HG02885 (cell line): ENCODE results near the gene IRF2BP1.
"Not testable (repeated sequence)": the region's sequence is repeated elsewhere in the genome, so short reads cannot be mapped to it uniquely, and the experiment has no call there.

Experiments
- ATAC-seq: cut with Tn5 transposase; IDR thresholded peaks from one replicate; pipeline ENCODE4 v1.9.1; 2021; ENCODE audit warnings: mild to moderate bottlenecking; ENCODE audit not compliant: unreplicated experiment, poor library complexity

The IRF2BP1 gene

GRCh38 chr19:45902651-45903625 lies 17.0 kb upstream of the IRF2BP1 start:
- ATAC-seq = peak; percentile 83

DNA sequence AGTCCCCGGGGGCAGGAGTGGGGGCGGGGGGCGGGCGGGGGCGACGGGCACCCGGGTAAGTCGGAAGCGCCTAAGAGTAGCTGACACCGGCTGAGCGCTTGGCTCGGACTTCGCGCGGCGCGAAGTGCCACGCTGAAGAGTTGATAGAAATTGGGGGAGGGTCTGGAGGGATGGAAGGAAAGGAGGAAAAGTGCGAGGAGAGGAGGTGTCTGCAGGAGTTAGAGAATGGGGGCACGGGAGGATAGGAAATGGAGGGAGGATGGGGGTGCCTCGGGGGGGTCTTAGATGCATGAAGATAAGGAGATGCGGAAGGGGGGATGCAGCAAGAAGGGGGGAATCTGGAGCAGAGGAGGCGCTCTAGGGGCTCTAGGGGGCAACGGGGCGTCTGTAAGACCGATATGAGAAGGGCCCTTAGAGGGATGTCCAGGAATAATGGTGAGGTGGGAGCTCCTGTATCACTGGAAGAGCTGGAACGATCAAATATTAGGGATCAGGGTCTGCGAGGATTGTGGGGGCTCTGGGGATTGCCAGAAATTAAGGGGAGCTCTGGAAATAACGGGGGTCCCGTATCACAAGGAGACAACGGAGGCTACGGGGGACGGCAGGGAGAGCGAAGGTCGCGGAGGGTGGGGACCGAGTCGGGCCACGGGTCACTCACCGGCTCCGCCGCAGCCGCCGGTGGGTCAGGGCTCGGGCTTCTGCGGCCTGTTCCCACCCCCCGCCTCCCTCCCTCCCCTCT lies 16.1 kb upstream of the IRF2BP1 start, which contains the start of gene MYPOP:
Gene MYPOP (minus strand): TSS at position 702 of the 739 bp plus-strand sequence. CDS start 840 bp downstream, outside the sequence.
- no peak for ATAC-seq

DNA sequence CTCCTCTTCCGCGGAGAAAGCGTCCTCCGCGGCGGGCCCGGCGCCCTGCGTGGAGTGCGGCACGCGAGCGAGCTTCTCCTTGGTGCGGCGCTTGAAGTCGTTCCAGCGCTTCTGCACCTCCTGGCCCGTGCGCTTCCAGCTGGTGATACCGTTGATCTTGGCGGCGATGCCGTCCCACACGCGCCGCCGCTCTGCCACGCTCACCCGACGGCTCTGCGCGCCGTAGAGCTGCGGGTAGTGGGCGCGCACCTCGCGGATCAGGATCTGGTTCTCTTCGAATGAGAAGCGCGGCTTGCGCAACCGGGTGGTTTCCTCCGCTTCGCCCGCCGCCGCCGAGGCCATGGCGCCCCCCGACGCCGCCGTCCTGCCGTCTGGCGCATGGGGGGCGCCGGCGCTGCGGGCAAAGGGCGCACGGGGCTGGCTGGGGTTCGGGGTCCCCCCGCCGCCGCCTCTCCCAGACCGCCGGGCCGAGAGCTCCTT lies 15.5 kb upstream of the IRF2BP1 start:
- no peak for ATAC-seq

- ATAC-seq = no peak
Observed at GRCh38 chr19:45900738-45901431, 14.9 kb upstream of the IRF2BP1 start.

DNA sequence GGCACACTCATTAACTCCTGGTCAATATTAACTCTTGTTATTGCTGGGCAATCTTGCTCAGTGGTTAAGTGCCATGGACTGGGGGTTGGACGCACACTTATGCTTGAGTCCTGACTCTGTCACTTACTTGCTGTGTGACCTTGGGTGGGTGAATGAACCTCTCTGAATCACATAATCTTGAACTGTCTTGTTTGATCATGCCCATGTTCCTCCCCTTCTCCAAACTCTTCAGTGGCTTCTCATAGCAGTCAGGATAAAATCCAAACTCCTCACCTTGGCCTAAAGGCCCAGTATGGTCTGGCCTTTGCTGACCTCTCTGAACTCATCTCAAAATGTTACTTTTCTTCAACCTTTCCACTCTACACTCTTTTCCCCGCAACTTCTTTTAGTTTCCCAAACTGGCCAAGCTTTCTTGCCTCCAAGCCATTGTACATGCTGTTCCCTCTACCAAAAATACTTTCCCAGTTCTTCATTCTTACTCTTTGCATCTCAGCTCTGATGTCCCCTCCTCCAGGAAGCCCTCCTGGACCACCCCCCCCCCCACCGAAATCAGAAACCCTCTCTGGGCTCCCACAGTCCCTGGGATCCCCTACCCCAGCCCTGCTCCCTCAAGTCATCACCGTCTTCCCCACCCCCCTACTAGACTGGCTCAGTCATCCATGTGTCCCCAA lies 14.1 kb upstream of the IRF2BP1 start:
- no peak for ATAC-seq

DNA sequence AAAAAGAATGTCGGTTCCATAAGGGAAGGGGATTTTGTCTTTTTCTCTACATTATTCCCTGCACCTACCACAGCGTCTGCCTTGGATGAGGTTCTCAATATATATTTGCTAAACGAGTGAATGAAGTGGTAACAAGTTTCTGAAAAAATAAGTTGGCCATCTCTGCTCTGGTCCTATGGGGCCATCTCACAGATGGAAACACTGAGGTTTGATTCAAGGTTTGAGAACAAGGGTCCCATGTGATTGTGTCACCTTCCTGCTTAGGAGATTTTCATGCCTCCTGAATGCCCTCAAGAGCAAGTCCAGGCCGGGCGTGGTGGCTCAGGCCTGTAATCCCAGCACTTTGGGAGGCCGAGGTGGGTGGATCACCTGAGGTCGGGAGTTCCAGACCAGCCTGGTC lies 13.3 kb upstream of the IRF2BP1 start:
- no peak for ATAC-seq

DNA sequence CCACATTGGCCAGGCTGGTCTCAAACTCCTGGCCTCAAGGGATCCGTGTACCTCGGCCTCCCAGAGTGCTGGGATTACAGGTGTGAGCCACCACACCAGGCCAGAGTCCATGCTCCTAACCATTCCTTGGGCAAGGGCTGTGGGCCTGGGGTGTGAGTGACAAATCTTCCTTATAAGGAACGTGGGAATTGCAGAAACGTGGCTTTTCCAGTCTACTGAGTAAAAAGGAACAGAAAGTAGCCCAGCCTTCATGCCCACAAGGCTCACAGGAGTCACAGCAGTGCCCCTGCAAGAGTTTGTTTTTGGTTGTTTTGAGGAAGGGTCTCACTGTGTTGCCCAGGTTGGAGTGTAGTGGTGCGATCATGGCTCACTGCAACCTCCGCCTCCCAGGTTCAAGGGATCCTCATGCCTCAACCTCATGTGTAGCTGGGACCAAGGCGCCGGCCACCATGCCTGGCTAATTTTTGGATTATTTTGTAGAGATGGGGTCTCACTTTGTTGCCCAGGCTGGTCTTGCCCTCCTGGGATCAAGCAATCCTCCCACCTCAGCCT lies 11.4 kb upstream of the IRF2BP1 start:
- no peak for ATAC-seq

DNA sequence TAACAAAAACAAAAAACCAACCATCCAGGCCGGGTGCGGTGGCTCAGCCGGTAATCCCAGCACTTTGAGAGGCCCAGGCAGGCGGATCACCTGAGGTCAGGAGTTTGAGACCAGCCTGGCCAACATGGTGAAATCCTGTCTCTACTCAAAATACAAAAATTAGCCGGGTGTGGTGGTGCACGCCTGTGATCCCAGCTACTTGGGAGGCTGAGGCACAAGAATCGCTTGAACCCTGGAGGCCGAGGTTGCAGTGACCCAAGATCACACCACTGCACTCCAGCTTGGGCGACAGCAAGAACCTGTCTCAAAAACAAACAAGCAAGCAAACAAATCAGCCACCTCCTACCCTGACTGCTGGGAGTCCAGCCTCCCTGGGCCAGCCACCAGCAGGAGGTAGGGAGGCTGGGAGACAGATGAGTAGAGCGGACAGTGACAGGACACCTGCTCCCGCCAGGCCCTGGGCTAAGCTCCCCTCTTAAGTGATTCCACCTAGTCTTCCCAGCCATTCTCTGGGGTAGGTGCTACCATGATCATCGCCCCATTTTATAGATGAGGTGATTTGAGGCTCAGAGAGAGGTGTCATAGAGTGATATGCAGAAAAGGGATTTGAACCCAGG lies 10.2 kb upstream of the IRF2BP1 start:
- ATAC-seq = not testable (repeated sequence)

DNA sequence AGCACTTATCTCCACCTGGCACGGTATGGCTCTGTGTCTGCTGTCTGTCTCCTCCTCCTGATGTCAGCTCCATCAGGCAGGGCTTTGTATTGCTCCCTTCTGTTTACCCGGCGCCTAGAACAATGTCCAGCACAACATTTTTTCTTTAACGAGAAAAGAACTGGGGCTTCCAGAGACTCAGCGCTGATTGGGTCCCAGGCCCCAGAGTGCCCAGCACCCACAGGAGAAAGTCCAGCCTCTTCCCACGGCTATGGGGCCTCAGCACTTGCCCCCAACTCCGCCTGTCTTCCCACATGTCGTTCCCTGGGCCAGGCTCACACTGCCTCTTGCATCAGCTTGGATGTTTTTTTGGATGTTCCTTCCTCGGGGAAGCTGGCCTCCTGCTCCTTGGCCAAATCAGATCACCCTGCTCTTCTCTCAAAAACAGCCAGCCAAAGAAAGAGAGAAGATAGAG lies 9.6 kb upstream of the IRF2BP1 start:
- ATAC-seq = no peak

DNA sequence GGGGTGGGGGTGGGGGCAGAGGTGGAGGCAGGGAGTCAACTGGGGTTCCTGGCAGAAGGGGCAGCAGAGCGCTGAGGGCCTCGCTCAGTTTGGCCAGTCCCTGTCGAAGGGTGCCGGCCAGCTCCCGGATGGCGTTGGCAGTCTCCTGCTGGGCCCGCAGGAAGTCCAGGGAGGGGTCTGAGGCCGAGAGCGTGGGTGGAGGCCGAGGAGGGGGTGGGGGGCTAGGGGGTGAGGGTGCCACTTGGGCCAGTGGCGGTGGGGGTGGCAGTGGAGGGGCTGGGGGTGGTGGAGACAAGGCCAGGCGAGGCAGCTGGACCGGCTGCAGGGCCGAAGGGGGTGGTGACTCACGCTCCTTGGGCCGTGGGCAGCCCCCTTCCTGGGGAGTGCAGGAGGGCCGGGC lies 4.9 kb upstream of the IRF2BP1 start:
- ATAC-seq = no peak

DNA sequence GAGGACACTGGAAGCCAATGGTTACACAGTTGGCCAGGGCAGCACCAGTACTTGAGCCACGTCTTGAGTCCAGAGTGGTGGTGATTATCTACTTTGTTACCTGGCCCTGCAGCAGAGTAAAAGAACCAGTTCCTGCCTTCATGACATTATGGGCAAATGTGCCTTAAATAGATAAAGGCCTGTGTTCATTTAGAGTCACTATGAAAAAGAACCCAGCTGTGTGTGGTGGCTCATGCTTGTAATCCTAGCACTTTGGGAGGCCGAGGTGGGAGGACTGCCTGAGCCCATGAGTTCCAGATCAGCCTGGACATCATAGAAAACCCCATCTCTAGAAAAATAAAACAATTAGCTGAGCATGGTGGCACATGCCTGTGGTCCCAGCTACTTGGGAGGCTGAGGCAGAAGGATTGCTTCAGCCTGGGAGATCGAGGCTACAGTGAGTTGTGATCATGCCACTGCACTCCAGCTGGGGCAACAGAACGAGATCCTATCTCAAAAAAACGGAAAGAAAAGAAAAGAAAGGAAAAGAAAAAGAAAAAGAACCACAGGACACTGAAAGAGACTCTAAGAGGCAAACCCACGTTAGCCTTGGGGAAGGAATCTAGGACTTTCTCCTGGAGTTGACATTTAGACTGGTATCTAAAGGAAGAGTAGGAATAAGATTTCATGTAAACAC lies 3.4 kb upstream of the IRF2BP1 start:
- no peak for ATAC-seq

DNA sequence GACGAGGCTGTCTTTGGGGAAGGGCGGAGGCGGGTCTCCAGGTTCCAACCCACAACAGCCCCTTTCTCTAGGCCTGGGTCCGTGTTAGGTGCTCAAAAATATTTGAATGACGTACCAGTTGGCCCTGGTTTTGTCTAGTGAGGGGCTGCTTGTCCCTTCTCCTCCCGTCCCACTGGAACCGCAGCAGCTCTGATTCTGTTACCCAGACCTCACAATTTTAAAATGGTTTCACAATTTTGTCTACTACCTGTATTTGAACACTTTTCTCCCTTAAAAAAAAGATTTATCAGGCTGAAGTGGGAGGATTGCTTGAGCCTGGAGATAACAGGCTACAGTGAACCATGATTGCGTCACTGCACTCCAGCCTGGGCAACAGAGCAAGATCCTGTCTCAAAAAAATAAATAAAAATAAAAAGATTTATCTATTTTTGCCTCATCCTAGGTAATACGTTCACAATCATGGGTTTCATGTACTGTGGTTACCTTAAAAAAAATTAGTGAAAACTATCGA lies 1.3 kb upstream of the IRF2BP1 start:
- ATAC-seq = no peak

GRCh38 chr19:45886427-45887199 lies 672 bp upstream of the IRF2BP1 start:
- ATAC-seq = peak; percentile 66

DNA sequence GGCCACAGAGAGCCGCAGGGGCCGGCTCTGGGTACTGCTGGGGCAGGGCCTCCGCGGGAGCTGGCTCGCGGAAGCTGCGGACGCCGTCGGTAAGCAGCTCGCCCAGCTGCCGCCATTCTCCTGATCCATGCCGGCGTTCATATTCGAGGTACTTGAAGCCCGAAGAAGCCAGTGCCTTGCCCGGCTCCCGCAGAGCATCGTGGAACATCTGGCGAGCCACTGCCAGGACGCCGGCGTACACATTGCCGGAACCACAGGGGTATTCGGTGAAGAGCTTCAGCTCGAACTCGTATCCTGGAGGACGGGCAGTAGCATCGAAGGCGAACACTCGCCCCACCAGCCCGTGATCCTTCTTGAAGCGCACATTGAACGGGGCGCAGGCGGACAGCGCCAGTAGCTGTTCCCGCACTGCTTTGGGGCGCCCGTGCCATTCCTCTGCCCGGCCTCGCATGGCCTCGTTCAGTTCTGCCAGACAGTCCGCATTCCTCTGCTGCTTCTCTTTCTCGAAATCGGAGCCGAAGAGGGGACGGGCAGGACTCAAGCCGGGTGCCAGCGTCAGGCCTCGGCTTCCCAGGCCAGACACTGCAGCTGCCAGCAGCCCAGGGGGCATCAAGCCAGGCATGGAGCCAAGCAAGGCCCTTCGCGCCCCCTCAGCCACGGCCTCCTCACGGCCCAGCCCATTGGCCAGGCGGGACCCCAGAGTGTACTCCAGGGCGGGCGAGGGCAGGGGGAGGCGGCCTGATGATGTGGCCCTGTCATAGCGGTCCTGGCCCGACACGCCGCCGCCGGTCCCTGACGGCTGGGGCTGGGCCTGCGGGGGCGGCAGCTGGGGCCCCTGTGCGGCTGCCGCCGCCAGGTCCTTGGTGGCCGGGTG lies 1.0 kb downstream of the IRF2BP1 start:
- ATAC-seq = peak; percentile 3

DNA sequence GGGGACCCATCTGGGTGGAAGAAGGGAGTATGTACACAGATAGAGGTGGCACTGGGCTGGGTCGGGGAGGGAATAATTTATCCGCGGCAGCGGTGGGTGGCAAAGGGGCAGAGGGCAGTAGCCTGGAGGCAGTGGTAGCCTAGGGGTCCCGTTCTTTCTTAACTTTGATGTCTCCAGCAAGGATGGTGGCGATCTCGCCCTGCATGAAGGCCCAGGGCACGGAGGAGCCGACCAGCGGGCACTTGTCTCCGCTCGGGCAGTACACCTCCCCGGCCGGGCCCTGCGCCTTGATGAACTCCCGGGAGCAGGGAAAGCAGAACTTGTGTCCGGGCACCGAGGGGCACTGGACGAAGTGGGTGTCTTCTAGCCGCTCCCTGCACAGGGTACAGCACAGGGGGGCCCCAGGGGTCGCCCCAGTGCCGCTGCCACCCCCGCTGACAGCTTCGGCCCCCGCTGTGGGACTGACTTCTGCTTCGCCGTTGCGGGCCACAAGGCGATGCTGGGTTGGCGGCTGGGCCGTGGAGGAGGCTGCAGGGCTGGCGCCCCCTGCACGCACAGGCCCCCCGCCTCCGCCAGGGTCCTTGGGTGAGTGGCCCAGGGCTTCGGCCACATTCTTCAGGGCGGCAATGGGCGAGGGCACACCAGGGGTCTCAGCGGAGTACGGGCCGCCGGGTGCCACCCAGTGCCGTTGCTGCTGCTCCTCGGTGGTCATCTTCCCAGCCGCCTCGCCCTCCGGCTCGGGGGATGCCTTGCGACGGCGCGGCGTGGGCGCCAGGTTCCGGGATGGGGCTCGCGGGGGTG lies 1.9 kb downstream of the IRF2BP1 start:
- no peak for ATAC-seq

DNA sequence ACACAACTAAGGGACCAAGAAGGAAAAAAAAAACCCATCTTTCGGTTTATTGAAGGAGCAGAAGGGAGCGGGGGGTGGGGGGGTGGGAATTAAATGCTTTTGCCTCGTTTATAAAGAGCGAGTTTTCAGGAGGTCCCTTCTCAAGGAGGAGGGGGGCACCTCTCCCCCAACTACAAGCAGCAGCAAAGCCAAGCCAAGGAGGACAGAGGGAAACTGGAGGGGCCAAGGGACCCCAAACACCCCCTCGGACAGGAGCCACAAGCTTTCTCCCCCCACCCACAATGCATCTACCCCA lies 2.4 kb downstream of the IRF2BP1 start:
- ATAC-seq = no peak
